GM12801 (cell line): ENCODE measurements around the gene THSD4.

ENCODE experiments used
- CTCF ChIP-seq: IDR thresholded peaks from one replicate; pipeline ENCODE4 v1.5.1; 2011; ENCODE audit warnings: control low read depth; ENCODE audit not compliant: insufficient read length; ENCODE audit errors: extremely low read depth

Gene THSD4

GRCh38 chr15:71098920-71099319 is 16.4 kb upstream of the THSD4 start:
- TF ChIP-seq CTCF, result no peak

- no peak for TF ChIP-seq CTCF
These were observed 12.1 kb upstream of the THSD4 start for GRCh38 chr15:71103102-71103676.

- TF ChIP-seq CTCF, result no peak
These were observed 10.6 kb upstream of the THSD4 start for GRCh38 chr15:71104636-71105035.

GRCh38 chr15:71105444-71105843 is 9.8 kb upstream of the THSD4 start:
- TF ChIP-seq CTCF, result no peak

GRCh38 chr15:71106802-71107500 is 8.3 kb upstream of the THSD4 start:
- TF ChIP-seq CTCF, result no peak

GRCh38 chr15:71107501-71107815 is 7.8 kb upstream of the THSD4 start:
- TF ChIP-seq CTCF, result no peak

GRCh38 chr15:71109130-71109529 is 6.1 kb upstream of the THSD4 start:
- no peak for TF ChIP-seq CTCF
